Omental fat pad (tissue), 4 donors: ENCODE results near the gene SPIN1. TPM values are rescaled to one million over a fixed set of nuclear protein-coding genes. Genes with fewer than 3 reads are reported as not detected.
"Not testable (repeated sequence)": the region's sequence is repeated elsewhere in the genome, so short reads cannot be mapped to it uniquely, and the experiment has no call there.

Experiments used
- ATAC-seq: fragments of 150-250 bp; one replicate; pipeline ENCODE4 v1.9.1; 2016; ENCODE audit warnings: mild to moderate bottlenecking, moderate library complexity; ENCODE audit not compliant: low FRiP score
- DNase-seq: peaks from one replicate; pipeline ENCODE4 v3.0.0-alpha.2; 2019; ENCODE audit warnings: low spot score
- total RNA-seq, 4 donors: library from RNA; depleted of rRNA; stranded (reverse); fragments of >200 nt; gene quantifications; one replicate each; pipeline ENCODE4 v1.1.0, GENCODE V29; 2016
- TF ChIP-seq, protein P1 (sequence below), 3 donors: fragments of 450-650 bp; IDR thresholded peaks; one replicate each; pipeline ENCODE4 v1.5.1; 2016 to 2017; ENCODE audit warnings: antibody characterized with exemption in 3 of 3, mild to moderate bottlenecking in 3 of 3, moderate library complexity in 2 of 3

SPIN1 gene
- 10 to 100 TPM; 44.8 to 66.4 (median 49.1) TPM for total RNA-seq

DNA sequence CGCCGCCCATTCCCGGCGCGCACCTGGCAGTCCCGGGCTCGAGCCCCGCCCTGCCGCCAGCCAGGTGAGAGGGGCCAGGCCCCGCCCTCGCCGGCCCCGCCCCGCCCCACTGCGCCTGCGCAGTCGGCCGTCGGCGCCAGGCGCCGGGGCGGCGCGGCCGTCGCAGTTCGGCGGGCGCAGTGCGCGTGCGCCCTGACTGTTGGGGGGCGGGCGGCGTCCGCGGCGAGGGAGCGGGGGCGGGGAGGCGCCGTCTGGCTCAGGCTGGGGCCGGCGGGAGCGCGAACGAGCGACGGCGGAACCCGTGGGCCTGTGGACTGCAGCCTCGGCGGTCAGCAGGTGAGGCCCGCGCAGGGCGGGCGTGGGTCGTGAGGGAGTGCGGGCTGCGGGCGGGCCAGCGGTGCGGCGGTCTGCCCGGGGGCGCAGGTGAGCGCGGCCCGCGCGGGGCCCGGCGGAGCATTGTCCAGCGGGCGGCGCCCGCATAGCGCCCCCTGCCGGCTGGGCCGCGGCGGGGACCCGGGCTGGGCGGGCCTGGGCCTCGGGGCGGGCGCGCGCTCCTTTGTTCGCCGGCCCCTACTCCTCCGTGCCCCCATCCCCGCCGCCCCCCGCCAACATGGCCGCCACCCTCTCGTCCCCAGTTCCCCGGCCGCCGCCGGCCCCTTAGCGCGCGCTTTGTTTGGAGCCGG lies at the start of gene SPIN1:
TSS of gene SPIN1 (plus strand) at position 242 of the 683 bp plus-strand sequence. CDS start 38,096 bp downstream, outside the sequence.
- peak; percentile 30 for DNase-seq
- TF ChIP-seq, protein P1, sequence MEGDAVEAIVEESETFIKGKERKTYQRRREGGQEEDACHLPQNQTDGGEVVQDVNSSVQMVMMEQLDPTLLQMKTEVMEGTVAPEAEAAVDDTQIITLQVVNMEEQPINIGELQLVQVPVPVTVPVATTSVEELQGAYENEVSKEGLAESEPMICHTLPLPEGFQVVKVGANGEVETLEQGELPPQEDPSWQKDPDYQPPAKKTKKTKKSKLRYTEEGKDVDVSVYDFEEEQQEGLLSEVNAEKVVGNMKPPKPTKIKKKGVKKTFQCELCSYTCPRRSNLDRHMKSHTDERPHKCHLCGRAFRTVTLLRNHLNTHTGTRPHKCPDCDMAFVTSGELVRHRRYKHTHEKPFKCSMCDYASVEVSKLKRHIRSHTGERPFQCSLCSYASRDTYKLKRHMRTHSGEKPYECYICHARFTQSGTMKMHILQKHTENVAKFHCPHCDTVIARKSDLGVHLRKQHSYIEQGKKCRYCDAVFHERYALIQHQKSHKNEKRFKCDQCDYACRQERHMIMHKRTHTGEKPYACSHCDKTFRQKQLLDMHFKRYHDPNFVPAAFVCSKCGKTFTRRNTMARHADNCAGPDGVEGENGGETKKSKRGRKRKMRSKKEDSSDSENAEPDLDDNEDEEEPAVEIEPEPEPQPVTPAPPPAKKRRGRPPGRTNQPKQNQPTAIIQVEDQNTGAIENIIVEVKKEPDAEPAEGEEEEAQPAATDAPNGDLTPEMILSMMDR (IDR thresholded peaks at IDR 0.05), result peak in 1 of 3 donors; percentile 27
- ATAC-seq, result peak; percentile 91

DNA sequence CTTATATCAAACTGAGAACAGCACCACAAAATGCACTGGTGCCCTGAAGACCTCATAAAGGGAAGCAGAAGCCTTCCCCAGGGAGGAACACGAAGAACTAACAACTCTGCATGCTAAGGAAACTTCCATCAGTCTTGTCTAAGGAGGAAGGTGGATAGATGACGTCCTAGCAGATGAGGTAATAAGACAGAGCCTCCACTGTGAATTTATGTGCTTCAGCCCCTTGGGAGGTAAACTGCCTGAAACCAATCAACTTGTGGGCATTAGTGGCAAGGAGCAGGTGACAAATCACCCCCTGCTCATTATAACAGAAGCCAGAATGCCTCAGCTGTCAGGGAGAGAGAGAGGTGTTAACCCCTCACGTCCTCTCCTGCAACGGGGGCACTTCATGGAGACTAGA lies 48.9 kb upstream of the SPIN1 start:
- ATAC-seq, result no peak
- TF ChIP-seq, protein P1 (IDR thresholded peaks at IDR 0.05), result no peak

DNA sequence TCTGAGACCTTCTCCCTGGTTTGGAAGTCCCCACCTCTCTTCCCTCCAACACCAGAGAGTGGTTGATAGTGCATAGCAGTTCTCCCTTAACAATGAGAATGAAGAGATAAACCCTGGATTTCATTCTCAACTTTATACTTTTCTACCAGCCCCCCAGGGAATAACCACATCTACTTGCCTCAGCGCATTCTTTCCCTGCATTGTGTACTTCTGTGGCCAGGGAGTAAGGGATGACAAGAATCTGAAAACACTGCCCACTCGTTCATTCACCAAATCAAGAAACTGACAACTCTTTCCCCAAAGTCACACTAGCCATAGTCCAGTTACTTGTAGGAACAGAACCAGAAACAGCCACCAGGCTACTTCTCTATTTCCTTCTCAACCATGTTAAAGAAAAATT lies 46.0 kb upstream of the SPIN1 start:
- no peak for DNase-seq
- ATAC-seq, result no peak
- TF ChIP-seq, protein P1 (IDR thresholded peaks at IDR 0.05), result no peak

More for the DNA sequence above, 48.9 kb upstream of the SPIN1 start:
- DNase-seq, result no peak

- TF ChIP-seq, protein P1 (IDR thresholded peaks at IDR 0.05), result no peak
- DNase-seq (no peak), ATAC-seq (no peak)
Measured at GRCh38 chr9:88344013-88344412, 44.2 kb upstream of the SPIN1 start.

- not testable (repeated sequence) for DNase-seq, ATAC-seq
Measured at GRCh38 chr9:88350354-88350753, 37.9 kb upstream of the SPIN1 start.

- DNase-seq, result no peak
- ATAC-seq, result no peak
- TF ChIP-seq, protein P1 (IDR thresholded peaks at IDR 0.05), result no peak
Measured at GRCh38 chr9:88355166-88355565, 33.1 kb upstream of the SPIN1 start.

DNA sequence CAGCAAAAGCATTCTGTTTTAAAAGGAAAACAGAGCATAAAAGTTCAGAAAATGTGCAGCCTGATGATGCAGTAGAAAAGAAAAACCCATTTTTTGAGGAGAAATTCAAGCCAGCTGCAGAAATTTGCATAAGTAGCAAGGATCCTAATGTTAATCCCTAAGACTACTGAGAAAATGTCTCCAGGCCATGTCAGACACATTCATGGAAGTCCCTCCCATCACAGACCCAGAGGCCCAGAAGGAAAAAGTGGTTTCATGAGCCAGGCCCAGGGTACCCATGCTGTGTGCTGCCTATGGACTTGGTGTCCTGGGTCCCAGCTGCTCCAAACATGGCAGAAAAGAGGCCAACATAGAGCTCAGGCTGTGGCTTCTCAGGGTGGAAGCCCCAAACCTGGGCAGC lies 31.0 kb upstream of the SPIN1 start:
- not testable (repeated sequence) for DNase-seq, ATAC-seq

DNA sequence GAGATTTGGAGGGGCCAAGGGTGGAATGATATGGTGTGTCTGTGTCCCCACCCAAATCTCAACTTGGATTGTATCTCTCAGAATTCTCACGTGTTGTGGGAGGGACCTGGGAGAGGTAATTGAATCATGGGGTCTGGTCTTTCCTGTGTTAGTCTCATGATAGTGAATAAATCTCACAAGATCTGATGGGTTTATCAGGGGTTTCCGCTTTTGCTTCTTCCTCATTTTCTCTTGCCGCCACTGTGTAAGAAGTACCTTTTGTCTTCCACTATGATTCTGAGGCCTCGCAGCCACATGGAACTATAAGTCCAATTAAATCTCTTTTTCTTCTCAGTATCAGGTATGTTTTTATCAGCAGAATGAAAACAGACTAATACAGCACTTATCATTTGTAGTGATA lies 29.5 kb upstream of the SPIN1 start:
- DNase-seq (no peak), ATAC-seq (no peak)
- TF ChIP-seq, protein P1 (IDR thresholded peaks at IDR 0.05), result no peak
